Smooth muscle cell (in vitro differentiated cells): ENCODE data around the gene BCAN. TPM values are rescaled to one million over a fixed set of nuclear protein-coding genes. Genes with fewer than 3 reads are reported as not detected.

ENCODE experiments used
- DNase-seq: peaks from one replicate; lab custom pipeline; 2025; ENCODE audit not compliant: unreplicated experiment; lab: John Stamatoyannopoulos, UW
- H2AFZ ChIP-seq: fragments of 200-600 bp; sonication (generic); 2 replicates; pipeline ENCODE4 v1.6.0; 2016; ENCODE audit warnings: antibody characterized with exemption, low read depth, mild to moderate bottlenecking
- H3F3A ChIP-seq: fragments of 200-600 bp; sonication (generic); 2 replicates; pipeline ENCODE4 v1.6.0; 2017; ENCODE audit warnings: antibody characterized with exemption, low read depth
- H3K27ac ChIP-seq: fragments of 200-600 bp; sonication (generic); 2 replicates; pipeline ENCODE4 v1.5.1; 2016; ENCODE audit warnings: low read depth, mild to moderate bottlenecking
- H3K27me3 ChIP-seq: fragments of 200-600 bp; sonication (generic); 2 replicates; pipeline ENCODE4 v1.6.1; 2016; ENCODE audit warnings: low read depth, mild to moderate bottlenecking
- H3K36me3 ChIP-seq: fragments of 200-600 bp; sonication (generic); 2 replicates; pipeline ENCODE4 v1.5.1; 2016; ENCODE audit warnings: low read depth
- H3K4me1 ChIP-seq: fragments of 200-600 bp; sonication (generic); 2 replicates; pipeline ENCODE4 v1.5.1; 2016; ENCODE audit warnings: low read depth
- H3K4me2 ChIP-seq: fragments of 200-600 bp; sonication (generic); 2 replicates; pipeline ENCODE4 v1.6.0; 2016; ENCODE audit warnings: mild to moderate bottlenecking
- H3K4me3 ChIP-seq: fragments of 200-600 bp; sonication (generic); 2 replicates; pipeline ENCODE4 v1.5.1; 2016; ENCODE audit warnings: mild to moderate bottlenecking
- H3K79me2 ChIP-seq: fragments of 200-600 bp; sonication (generic); 2 replicates; pipeline ENCODE4 v1.6.0; 2016; ENCODE audit warnings: low read depth, mild to moderate bottlenecking
- H3K9ac ChIP-seq: fragments of 200-600 bp; sonication (generic); 2 replicates; pipeline ENCODE4 v1.6.0; 2016; ENCODE audit warnings: low read depth
- H3K9me3 ChIP-seq: fragments of 200-600 bp; sonication (generic); replicated peaks from 2 replicates; pipeline ENCODE4 v1.5.1; 2016; ENCODE audit warnings: low read depth
- H4K20me1 ChIP-seq: fragments of 200-600 bp; sonication (generic); 2 replicates; pipeline ENCODE4 v1.6.0; 2016; ENCODE audit warnings: low read depth
- CTCF ChIP-seq: fragments of 200-600 bp; sonication (generic); IDR thresholded peaks from 2 replicates; pipeline ENCODE4 v1.5.1; 2017; ENCODE audit warnings: borderline replicate concordance, mild to moderate bottlenecking, antibody characterized with exemption; ENCODE audit not compliant: insufficient read depth, poor library complexity, severe bottlenecking
- WGBS: methylation state at CpG from one replicate; pipeline ENCODE4 v1.1.7; 2016; ENCODE audit warnings: low lambda C conversion rate; 5-methylcytosine and 5-hydroxymethylcytosine counted together
- polyA plus RNA-seq: library from polyadenylated mRNA; unstranded; fragments of >200 nt; fragmentation: Nextera tagmentation; extraction: Ambion mirVana; gene quantifications from 2 replicates; pipeline ENCODE4 v1.2.1, GENCODE V29; 2016
- total RNA-seq: library from RNA; depleted of rRNA; stranded (reverse); fragments of >200 nt; gene quantifications from 2 replicates; pipeline ENCODE4 v1.2.3, GENCODE V29; 2014

The BCAN gene
- total and polyA plus RNA-seq, 2 experiments from 2014 or later, result 0.79 TPM; not detected in 1

- H3K27me3 ChIP-seq, result no peaks in the 10 kb centered on the region
- no peak overlapping the region for H3K4me2 ChIP-seq
- H3K4me3 ChIP-seq, result no peak overlapping the region
- TF ChIP-seq CTCF, result no peak
- H3K9me3 ChIP-seq, result no peaks in the 10 kb centered on the region
- no peaks in the 10 kb centered on the region for H3K79me2 ChIP-seq
- no peak overlapping the region for H3K27ac ChIP-seq
- no peaks in the 10 kb centered on the region for H3F3A ChIP-seq
- H3K36me3 ChIP-seq, result no peaks in the 10 kb centered on the region
- DNase-seq, result no peak
- no peaks in the 10 kb centered on the region for H4K20me1 ChIP-seq
- WGBS, result 67% methylated on average over 5 of the region's 5 CpGs
- H3K4me1 ChIP-seq, result no peaks in the 10 kb centered on the region
- H2AFZ ChIP-seq, result no peak overlapping the region
- H3K9ac ChIP-seq, result no peak overlapping the region
These were observed 42.4 kb downstream of the BCAN start for GRCh38 chr1:156684227-156684782.

GRCh38 chr1:156689035-156689952 is 47.4 kb downstream of the BCAN start:
- peak; percentile 63 for DNase-seq
- no peak overlapping the region for H3K27ac ChIP-seq
- peak; percentile 91 for TF ChIP-seq CTCF
- H3K9ac ChIP-seq, result no peak overlapping the region
- peaks cover 41% of the 10 kb centered on the region for H3K4me1 ChIP-seq
- peaks cover 5% of the 10 kb centered on the region for H3F3A ChIP-seq
- no peaks in the 10 kb centered on the region for H3K27me3 ChIP-seq
- 3% methylated on average over 23 of the region's 23 CpGs for WGBS
- peak overlapping the region; percentile 43 for H3K4me3 ChIP-seq
- H4K20me1 ChIP-seq, result no peaks in the 10 kb centered on the region
- H3K9me3 ChIP-seq, result no peaks in the 10 kb centered on the region
- H3K4me2 ChIP-seq, result peak overlapping the region; percentile 85
- no peaks in the 10 kb centered on the region for H3K79me2 ChIP-seq
- peak overlapping the region; percentile 90 for H2AFZ ChIP-seq
- H3K36me3 ChIP-seq, result no peaks in the 10 kb centered on the region

- H3K4me3 ChIP-seq, result peak overlapping the region; percentile 43
- no peak overlapping the region for H3K9ac ChIP-seq
- WGBS, result 33% methylated on average over 9 of the region's 10 CpGs
- H3K9me3 ChIP-seq, result no peaks in the 10 kb centered on the region
- peaks cover 46% of the 10 kb centered on the region for H3K4me1 ChIP-seq
- H4K20me1 ChIP-seq, result no peaks in the 10 kb centered on the region
- H2AFZ ChIP-seq, result peak overlapping the region; percentile 90
- no peak for TF ChIP-seq CTCF
- no peak for DNase-seq
- H3K4me2 ChIP-seq, result peak overlapping the region; percentile 85
- no peaks in the 10 kb centered on the region for H3K27me3 ChIP-seq
- H3K79me2 ChIP-seq, result no peaks in the 10 kb centered on the region
- no peak overlapping the region for H3K27ac ChIP-seq
- H3K36me3 ChIP-seq, result no peaks in the 10 kb centered on the region
- H3F3A ChIP-seq, result peaks cover 10% of the 10 kb centered on the region
These were observed 48.2 kb downstream of the BCAN start for GRCh38 chr1:156689953-156690674.
